HTR-8/SVneo (cell line): Measurements from ENCODE around the gene MYH7.
A peak's percentile ranks its signal among the peaks of the same experiment; 100 is the strongest.
"Not testable (repeated sequence)": the region's sequence is repeated elsewhere in the genome, so short reads cannot be mapped to it uniquely, and the experiment has no call there.

Source experiments
- DNase-seq: peaks from one replicate; pipeline ENCODE4 v3.0.0; 2011; ENCODE audit warnings: low spot score, mixed read lengths; ENCODE audit not compliant: insufficient read length
- FAIRE-seq: peaks from 2 replicates; lab custom pipeline; 2011; peaks lifted over from hg19 to GRCh38; lab: Jason Lieb, UNC

MYH7 gene

DNA sequence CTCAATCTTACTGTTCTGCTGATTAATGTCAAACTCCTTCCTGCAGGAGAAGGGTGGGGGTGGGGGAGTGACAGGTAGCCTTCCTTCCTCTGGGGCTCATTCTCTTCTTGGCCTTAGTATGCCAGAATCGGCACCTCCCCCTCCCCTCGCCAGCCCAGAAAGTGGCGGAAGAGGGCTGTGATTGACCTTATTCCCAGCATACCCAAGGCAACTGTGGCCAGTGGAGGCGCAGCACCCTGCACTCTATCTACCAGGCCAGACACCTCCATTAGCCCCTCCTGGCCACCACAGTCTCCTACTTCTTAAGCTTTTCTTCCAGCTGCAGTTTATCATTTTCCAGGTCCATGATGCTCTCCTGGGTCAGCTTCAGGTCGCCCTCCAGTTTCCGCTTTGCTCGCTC, 42.8 kb downstream of the MYH7 start:
- no peak for FAIRE-seq

GRCh38 chr14:23389871-23390270, 45.6 kb downstream of the MYH7 start:
- not testable (repeated sequence) for FAIRE-seq, DNase-seq

More for the DNA sequence above, 42.8 kb downstream of the MYH7 start:
- DNase-seq: no peak

DNA sequence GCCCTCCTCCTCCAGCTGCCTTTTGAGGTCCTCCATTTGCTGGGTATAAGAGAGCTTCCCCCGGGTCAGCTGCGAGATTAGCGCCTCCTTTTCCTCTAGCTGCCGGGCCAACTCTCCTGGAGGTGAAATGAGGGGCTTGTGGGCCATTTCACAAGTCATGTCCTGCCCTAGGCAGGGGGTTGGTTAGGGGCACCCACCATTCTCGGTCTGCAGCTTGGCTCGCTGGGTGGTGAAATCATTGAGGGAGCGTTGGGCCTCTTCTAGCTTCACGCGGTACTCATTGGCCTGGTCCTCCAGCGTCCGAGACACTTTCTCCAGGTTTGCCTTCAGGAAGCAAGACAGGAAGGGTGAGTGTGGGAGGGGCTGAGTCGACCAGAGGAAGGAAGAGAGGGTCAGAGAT, 46.1 kb downstream of the MYH7 start:
- DNase-seq (no peak), FAIRE-seq (no peak)

DNA sequence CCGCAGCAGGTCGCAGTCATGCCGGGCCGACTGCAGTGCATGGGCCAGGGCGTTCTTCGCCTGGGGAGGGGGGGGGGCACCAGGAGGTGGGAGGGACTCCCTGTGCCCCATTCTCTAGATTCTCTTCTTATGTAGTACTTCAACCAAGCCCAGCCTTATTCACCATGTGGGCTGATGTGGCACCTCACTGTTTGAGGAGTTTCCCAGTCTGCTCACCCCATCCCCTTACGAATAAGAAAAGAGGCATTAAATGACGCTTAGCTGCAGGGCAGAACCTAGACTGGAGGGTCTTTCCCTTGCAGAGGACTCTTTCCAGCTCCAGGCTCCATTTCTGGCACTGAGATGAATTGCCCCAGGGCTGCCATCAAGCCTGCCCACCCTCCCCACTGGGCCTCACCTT, 46.5 kb downstream of the MYH7 start:
- DNase-seq (no peak), FAIRE-seq (no peak)

GRCh38 chr14:23387916-23388882, 47.3 kb downstream of the MYH7 start:
- FAIRE-seq (no peak), DNase-seq (no peak)

GRCh38 chr14:23386999-23387398, 48.5 kb downstream of the MYH7 start:
- no peak for FAIRE-seq
- DNase-seq: no peak

DNA sequence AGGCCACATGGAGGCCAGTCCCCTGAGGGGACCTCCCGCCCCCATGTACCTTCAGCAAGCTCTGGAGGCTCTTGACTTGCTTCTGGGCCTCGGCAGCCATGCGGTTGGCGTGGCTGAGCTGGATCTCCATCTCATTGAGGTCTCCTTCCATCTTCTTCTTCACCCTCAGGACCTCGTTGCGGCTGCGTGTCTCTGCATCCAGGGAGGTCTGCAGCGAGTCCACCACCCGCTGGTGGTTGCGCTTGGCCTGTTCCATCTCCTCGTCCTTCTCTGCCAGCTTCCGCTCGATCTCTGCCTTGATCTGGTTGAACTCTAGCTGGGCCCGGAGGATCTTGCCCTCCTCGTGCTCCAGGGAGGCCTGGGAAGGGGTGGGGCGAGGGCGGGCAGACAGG, 49.2 kb downstream of the MYH7 start:
- not testable (repeated sequence) for FAIRE-seq, DNase-seq

DNA sequence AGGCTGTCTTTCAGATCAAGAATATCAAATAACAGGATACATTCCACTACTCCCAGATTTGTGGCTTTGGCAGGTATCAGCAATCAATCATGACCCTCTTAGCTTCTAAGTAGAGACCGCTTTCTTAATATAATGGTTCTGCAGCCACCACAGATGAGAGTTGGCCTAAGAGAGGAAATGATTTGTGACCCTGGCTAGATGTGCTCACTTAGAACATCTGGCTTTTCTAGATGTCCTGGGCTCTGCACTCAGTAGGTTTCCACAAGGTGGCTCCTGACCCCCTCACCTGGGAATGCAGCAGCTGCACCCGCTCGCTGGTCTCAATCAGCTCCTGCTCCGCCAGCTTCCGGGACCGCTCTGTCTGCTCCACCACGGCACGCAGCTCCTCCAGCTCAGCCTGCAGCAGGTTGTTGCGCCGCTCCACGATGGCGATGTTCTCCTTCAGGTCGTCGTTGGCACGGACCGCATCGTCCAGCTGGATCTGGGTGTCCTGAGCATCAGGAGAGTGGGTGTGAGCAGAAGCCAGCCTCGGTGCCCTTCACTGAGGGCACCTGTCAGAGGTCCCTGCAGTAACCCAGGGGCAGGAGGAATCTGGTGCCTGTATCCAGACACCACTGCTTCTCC, 49.7 kb downstream of the MYH7 start:
- DNase-seq: no peak
- FAIRE-seq: no peak

DNA sequence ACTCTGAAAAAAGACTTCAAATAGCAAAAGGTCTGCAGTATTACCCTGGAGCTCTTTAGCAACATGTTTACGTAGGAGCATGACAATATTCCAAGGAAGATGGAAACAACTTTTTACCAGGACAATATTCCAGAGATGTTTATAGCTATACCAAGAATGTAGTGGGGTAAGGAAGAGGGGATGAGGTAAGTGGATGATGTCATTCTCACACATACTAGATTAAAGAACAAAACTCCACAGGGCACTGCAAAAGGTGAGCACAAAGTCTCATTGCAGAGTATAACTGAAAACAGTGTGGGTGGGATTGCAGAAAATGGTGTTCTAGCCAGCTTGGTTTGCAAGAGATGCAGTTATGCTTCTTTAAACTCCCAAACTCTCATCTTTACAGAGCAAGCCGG, 50.2 kb downstream of the MYH7 start:
- FAIRE-seq (no peak), DNase-seq (no peak)

DNA sequence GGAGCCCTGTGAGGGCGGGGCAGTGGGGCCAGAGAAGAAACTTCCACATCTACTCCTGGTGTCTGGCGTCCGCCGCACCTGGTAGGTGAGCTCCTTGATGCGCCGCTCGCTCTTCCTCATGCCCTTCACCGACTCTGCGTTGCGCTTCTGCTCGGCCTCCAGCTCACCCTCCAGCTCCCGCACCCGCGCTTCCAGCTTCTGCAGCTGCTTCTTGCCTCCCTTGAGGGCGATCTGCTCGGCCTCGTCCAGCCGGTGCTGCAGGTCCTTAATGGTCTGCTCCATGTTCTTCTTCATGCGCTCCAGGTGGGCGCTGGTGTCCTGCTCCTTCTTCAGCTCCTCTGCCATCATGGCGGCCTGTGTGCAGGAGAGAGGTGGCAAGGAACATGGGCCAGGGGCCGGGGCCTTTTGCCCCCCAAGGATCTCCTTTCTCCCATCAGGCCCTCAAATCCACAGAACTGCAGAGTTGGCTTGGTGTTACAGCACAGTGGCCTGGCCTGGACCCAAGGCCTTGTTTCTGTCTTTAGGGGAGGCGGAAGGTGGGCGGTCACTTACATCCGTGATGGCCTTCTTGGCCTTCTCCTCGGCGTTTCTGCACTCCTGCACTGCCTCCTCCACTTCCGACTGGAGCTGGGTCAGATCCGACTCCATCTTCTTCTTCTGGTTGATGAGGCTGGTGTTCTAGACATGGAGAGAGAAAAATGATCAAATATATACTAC, 50.9 kb downstream of the MYH7 start:
- no peak for FAIRE-seq
- DNase-seq: no peak

GRCh38 chr14:23382731-23383440, 52.6 kb downstream of the MYH7 start:
- DNase-seq (no peak), FAIRE-seq (no peak)

- no peak for DNase-seq
- FAIRE-seq: no peak
Observed at GRCh38 chr14:23382276-23382675, 53.2 kb downstream of the MYH7 start.

DNA sequence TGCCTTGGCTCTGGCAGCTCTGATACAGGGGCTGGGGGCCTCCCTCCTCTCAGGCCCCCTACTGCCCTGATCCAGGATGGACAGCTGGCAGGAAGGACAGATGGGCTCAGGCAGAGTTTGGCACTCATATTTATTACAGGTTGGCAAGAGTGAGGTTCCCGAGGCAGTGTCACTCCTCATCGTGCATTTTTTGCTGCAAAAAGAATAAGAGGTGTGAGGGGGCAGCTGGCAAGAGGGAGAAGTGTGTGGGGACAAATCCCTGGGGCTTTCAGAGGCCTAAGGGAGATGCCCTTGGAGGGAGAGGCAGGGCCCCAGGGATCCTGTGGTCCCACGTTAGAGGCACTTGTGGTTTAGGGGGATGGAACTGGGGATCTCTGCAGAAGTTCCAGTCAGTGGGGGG, 53.6 kb downstream of the MYH7 start:
- FAIRE-seq (no peak), DNase-seq (no peak)

DNA sequence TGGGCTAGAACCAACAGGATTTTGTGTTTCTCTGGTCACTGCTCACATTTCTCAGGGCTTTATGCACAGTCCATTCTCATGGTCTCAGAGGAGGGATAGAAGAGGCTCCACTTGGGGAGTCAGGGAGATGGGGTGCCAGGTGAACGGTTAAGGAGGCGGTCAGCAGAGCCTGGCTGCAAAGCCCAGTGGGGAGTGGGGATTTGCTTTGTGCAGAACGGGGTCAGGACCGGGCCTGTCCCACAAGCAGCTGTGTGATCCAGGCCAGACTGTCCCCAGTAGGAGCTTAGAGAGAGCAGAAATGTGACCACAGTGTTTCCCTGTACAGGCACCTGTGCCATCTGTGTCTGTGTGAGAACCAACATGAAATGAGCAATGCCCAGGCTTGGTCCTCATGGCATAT, 54.5 kb downstream of the MYH7 start:
- FAIRE-seq: no peak
- no peak for DNase-seq

GRCh38 chr14:23380197-23380914, 55.1 kb downstream of the MYH7 start:
- DNase-seq (no peak), FAIRE-seq (no peak)

DNA sequence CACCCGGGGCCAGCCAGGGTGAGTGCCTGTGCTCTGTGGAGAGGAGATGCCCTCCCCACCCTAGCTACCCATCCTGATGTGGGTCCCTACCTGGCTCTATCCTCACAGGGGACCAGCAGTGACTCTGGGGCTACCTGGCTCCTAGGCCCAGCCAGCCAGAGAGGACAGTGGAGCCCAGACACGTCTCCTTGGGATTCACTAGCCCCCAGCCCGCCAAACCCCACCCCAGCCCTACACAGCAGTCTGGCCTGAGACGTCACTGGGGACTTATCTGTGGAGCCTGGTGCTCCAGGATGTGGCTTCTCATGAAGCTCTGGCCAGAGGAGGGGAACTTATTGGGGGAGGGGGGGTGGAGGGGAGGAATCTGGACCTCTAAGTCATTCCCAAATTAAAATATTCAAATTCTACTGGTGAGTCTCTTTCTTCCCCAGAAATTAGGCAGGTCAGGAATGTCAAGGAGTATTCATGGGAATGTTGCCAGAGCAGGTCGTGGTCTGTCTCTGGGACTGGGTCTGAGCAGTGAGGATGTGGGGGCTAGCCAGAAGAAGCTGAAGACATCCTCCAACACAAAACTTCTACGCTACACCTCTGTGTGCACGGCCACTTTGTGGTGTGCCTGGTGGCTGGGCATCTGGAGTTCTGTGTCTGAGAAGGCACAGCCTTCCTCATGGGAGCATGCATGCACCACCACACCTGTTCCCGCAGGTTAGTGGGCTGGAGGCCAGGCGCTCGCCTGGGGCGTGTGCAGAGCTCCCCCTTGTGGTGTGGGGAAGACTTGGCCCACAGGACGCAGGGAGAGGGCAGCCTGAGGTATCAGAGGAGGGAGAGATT, 55.9 kb downstream of the MYH7 start:
- DNase-seq: peak; percentile 51
- peak; percentile 55 for FAIRE-seq

GRCh38 chr14:23378612-23379220, 56.7 kb downstream of the MYH7 start:
- no peak for DNase-seq
- FAIRE-seq: no peak
